ENCODE measurements around the gene VSIG10.

VSIG10 gene

GRCh38 chr12:118015944-118016343 is 87.9 kb downstream of the VSIG10 start:
- in situ Hi-C loops (cut with MboI; ENCODE audit: low sequenced_read_pairs, unreplicated experiment): no loop called here
- TF ChIP-seq CTCF (IDR thresholded peaks at IDR 0.05; ENCODE audit: borderline replicate concordance, control extremely low read depth, extremely low read depth, insufficient read depth, missing control alignments): no peak
- no peak for DNase-seq (ENCODE audit: low spot score)

GRCh38 chr12:118015306-118015705 is 88.5 kb downstream of the VSIG10 start:
- no peak for TF ChIP-seq CTCF (IDR thresholded peaks at IDR 0.05; ENCODE audit: borderline replicate concordance, control extremely low read depth, extremely low read depth, insufficient read depth, missing control alignments)
- in situ Hi-C loops (cut with MboI; ENCODE audit: low sequenced_read_pairs, unreplicated experiment): no loop called here

More at GRCh38 chr12:118015306-118015705, 88.5 kb downstream of the VSIG10 start:
- DNase-seq (ENCODE audit: low spot score): no peak

Measured in GM13976 (cell line).